Measurements from ENCODE around the gene COL13A1. TPM values are rescaled to one million over a fixed set of nuclear protein-coding genes. Genes with fewer than 3 reads are reported as not detected.

Gene COL13A1
- total and polyA plus RNA-seq, 2 of the 8 experiments (the other 6 are each of a cell fraction or from before 2014, with no cell fraction given) = 2.6 to 5.2 TPM

- H3K4me1 ChIP-seq (replicated peaks in 1 of 4; ENCODE audit: control insufficient read depth in 3 of 4, insufficient read depth in 4 of 4, low read length in 3 of 4) = no peaks in the 10 kb centered on the region
- H3K23me2 ChIP-seq (ENCODE audit: low read depth, low read length) = no peaks in the 10 kb centered on the region; the same call in 1 of the 2 replicates
- H2BK5ac ChIP-seq (ENCODE audit: low read depth, low read length) = no peak overlapping the region
- POLR2A ChIA-PET (ENCODE audit: partially characterized antibody) = no interaction called here
- no peak overlapping the region for H2AK5ac ChIP-seq (ENCODE audit: low read depth, low read length)
- no peak overlapping the region for H4K91ac ChIP-seq (replicated peaks; ENCODE audit: insufficient read length, low read length)
- no peaks in the 10 kb centered on the region for H3K27me3 ChIP-seq (replicated peaks in 1 of 4; ENCODE audit: control insufficient read depth in 3 of 4, extremely low read depth in 1 of 4, insufficient read depth in 3 of 4, low read length in 3 of 4)
- no peak overlapping the region for H2BK15ac ChIP-seq (ENCODE audit: low read length)
- H3K56ac ChIP-seq (replicated peaks; ENCODE audit: insufficient read length, low read depth, low read length) = no peak overlapping the region
- H2BK12ac ChIP-seq (ENCODE audit: low read depth, low read length) = no peak overlapping the region
- no peaks in the 10 kb centered on the region for H3K79me1 ChIP-seq (ENCODE audit: low read depth, low read length)
- no peak overlapping the region for H3K14ac ChIP-seq (ENCODE audit: insufficient read length)
- H2BK120ac ChIP-seq (replicated peaks; ENCODE audit: low read depth, low read length) = no peak overlapping the region
- no peak overlapping the region for H2AFZ ChIP-seq (ENCODE audit: low read length)
- H4K20me1 ChIP-seq (replicated peaks in 1 of 2; ENCODE audit: control insufficient read depth in 1 of 2, insufficient read depth in 2 of 2, low read length in 2 of 2) = no peaks in the 10 kb centered on the region
- no peak overlapping the region for H3K4me3 ChIP-seq (ENCODE audit: extremely low read depth in 1 of 4, insufficient read depth in 2 of 4, low read depth in 3 of 4, low read length in 4 of 4)
- DNase-seq (ENCODE audit: low read depth in 1 of 2, low spot score in 2 of 2) = no peak
- H3K9ac ChIP-seq (replicated peaks in 1 of 4; ENCODE audit: extremely low read depth in 1 of 4, low read depth in 3 of 4, low read length in 3 of 4) = no peak overlapping the region
- no peaks in the 10 kb centered on the region for H3K36me3 ChIP-seq (ENCODE audit: control insufficient read depth in 2 of 4, insufficient read depth in 4 of 4, low read length in 3 of 4)
- FAIRE-seq = no peak
- no peaks in the 10 kb centered on the region for H3K9me3 ChIP-seq (ENCODE audit: insufficient read depth in 2 of 2, low read depth in 1 of 2, low read length in 1 of 2)
- 90% methylated on average over 17 of the region's 19 CpGs; no CpG with 5 or more reads in 1 of the 2 experiments for WGBS, 2 experiments (ENCODE audit: extremely low coverage in 1 of 2, insufficient coverage in 1 of 2, insufficient read length in 1 of 2, insufficient replicate concordance in 2 of 2, low coverage in 1 of 2, low lambda C conversion rate in 2 of 2, missing lambda C conversion rate in 1 of 2)
- no peak overlapping the region for H4K8ac ChIP-seq (ENCODE audit: extremely low read depth, insufficient read depth, low read length)
- no peak overlapping the region for H3K18ac ChIP-seq (ENCODE audit: extremely low read depth, low read length)
- H4K5ac ChIP-seq (ENCODE audit: insufficient read length, low read depth, low read length) = no peak overlapping the region
- H3K79me2 ChIP-seq (ENCODE audit: control insufficient read depth in 1 of 2, insufficient read depth in 2 of 2, low read length in 2 of 2) = no peaks in the 10 kb centered on the region
- CTCF ChIA-PET (ENCODE audit: partially characterized antibody) = interaction anchor here (0.6 to 9.8 kb wide), 7 partner anchors 15 to 1232 kb away, joined by 3 to 94 read pairs (median 3); no protein-coding TSS in a partner anchor
- H3K4me2 ChIP-seq (ENCODE audit: insufficient read depth in 1 of 2, low read depth in 2 of 2, low read length in 2 of 2) = no peak overlapping the region
- no peak overlapping the region for H3K27ac ChIP-seq (ENCODE audit: low read depth, low read length)
- no peak overlapping the region for H3K4ac ChIP-seq (replicated peaks; ENCODE audit: insufficient read length, low read depth, low read length)
- H3K23ac ChIP-seq (ENCODE audit: insufficient read length) = no peak overlapping the region
- H2BK20ac ChIP-seq (ENCODE audit: low read length) = no peak overlapping the region
- TF ChIP-seq SIX5 (IDR thresholded peaks at IDR 0.05; ENCODE audit: low read depth, low read length) (no peak), RFX5 (IDR thresholded peaks at IDR 0.05; ENCODE audit: borderline replicate concordance, low read depth, low read length) (no peak), CEBPB (IDR thresholded peaks at IDR 0.05; ENCODE audit: low read depth, low read length) (no peak), ZNF274 (IDR thresholded peaks at IDR 0.05; ENCODE audit: borderline replicate concordance, extremely low read depth, low read length) (no peak), POLR2A (IDR thresholded peaks at IDR 0.05; ENCODE audit: control extremely low read depth in 1 of 2, low read depth in 2 of 2, low read length in 2 of 2) (no peak), NANOG (IDR thresholded peaks at IDR 0.05; ENCODE audit: insufficient read depth, low read depth, low read length, poor library complexity, severe bottlenecking) (no peak), CHD2 (IDR thresholded peaks at IDR 0.05; ENCODE audit: low read length) (no peak), POLR2AphosphoS5 (IDR thresholded peaks at IDR 0.05; ENCODE audit: low read depth, low read length) (no peak), EGR1 (IDR thresholded peaks at IDR 0.05; ENCODE audit: borderline replicate concordance, low read depth, low read length) (no peak), BACH1 (IDR thresholded peaks at IDR 0.05; ENCODE audit: low read length) (no peak)
- TF ChIP-seq, protein P1, sequence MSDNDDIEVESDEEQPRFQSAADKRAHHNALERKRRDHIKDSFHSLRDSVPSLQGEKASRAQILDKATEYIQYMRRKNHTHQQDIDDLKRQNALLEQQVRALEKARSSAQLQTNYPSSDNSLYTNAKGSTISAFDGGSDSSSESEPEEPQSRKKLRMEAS (IDR thresholded peaks at IDR 0.05) = no peak
Observed at GRCh38 chr10:69943292-69943820, 141.7 kb downstream of the COL13A1 start.

All from H1 (cell line).